ENCODE measurements around the gene ZFP62. TPM values are rescaled to one million over a fixed set of nuclear protein-coding genes. Genes with fewer than 3 reads are reported as not detected.

The ZFP62 gene
- total and polyA plus RNA-seq, 2 of the 4 experiments (the other 2 are of a cell fraction), result 8.2 to 20.3 TPM

DNA sequence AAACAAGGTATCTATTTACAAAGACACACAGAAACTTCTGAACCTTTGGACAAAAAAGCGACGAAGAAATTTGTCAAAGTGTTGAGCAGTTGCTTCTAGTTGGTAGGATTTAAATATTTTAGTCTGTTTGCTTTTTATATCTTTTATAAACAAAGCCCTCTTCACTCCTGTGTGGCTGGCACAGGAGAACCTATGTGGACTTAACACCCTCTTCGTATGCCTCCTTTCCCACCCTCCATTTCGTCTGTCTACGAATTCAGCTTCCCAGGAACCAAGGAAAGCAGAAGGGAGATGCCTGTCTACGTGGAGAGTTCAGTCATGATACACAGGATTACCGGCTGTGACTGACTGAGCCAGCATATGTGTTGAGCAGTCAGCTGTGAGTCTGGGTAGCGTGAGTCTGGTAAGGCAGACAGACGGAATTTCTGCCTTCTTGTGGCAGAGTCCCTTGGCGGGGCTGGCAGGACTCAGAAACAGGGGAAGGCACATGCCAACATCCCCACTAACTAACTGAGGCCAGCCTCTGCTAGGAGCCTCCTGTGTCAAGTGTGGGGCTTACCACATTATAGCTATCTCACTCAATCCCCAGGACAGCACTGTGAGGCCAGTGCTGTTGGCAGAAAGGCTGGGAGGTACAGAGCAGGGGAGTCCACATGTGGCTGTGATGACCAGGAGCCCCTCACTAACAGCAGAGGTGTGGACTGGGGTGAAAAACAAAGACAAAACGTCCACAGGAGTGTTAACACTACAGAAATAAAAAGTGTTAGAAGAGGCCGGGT is 13.9 kb upstream of the ZFP62 start:
- H3K56ac ChIP-seq (ENCODE audit: extremely low read depth, insufficient read depth, low read length), result no peak overlapping the region
- no peak overlapping the region for H4K5ac ChIP-seq (ENCODE audit: low read depth, low read length)
- H2BK120ac ChIP-seq (ENCODE audit: low read depth, low read length), result no peak overlapping the region
- H2BK5ac ChIP-seq (ENCODE audit: low read depth, low read length, poor library complexity, severe bottlenecking), result no peak overlapping the region
- BruUV-seq (replicated peaks), result no TSS peak
- H3K9ac ChIP-seq (ENCODE audit: low read depth, low read length), result no peak overlapping the region
- H2AK9ac ChIP-seq (replicated peaks; ENCODE audit: low read depth, low read length, poor library complexity), result no peak overlapping the region
- no peaks in the 10 kb centered on the region for H3K9me1 ChIP-seq (ENCODE audit: insufficient read depth, low read length)
- 0 out of 2 replicates have a peak, but pooled peaks cover 1% of the 10 kb centered on the region for H3K27me3 ChIP-seq (ENCODE audit: control insufficient read depth, insufficient read depth, low read length)
- H3K27ac ChIP-seq (ENCODE audit: insufficient read depth, low read length), result no peak overlapping the region
- H3K4me3 ChIP-seq (ENCODE audit: insufficient read depth, low read depth, low read length), result no peak overlapping the region
- in situ Hi-C loops (cut with MboI; ENCODE audit: low sequenced_read_pairs) (loop anchor here (10.0 kb wide), 1 partner anchor 280 kb away; no protein-coding TSS in a partner anchor), dilution Hi-C loops (cut with HindIII; ENCODE audit: low sequenced_read_pairs, unreplicated experiment) (no loop called here), intact Hi-C loops (cut with micrococcal nuclease) (no loop called here)
- no peak overlapping the region for H3K4ac ChIP-seq (ENCODE audit: low read depth, low read length)
- H3K9me3 ChIP-seq (ENCODE audit: control insufficient read depth, insufficient read depth, low read length), result no peaks in the 10 kb centered on the region; the same call in 1 of the 2 replicates
- ATAC-seq (ENCODE audit: low read depth) (no peak), DNase-seq (no peak)
- no peak overlapping the region for H3K18ac ChIP-seq (ENCODE audit: low read depth, low read length)
- CTCF ChIA-PET, result no interaction called here
- 69% methylated on average over 2 of the region's 12 CpGs; no CpG with 5 or more reads in 1 of the 2 experiments for WGBS, 2 experiments (ENCODE audit: extremely low coverage in 2 of 2, insufficient read length in 1 of 2)
- no peak overlapping the region for H4K8ac ChIP-seq (ENCODE audit: low read depth in 2 of 2, low read length in 2 of 2)
- H3K79me1 ChIP-seq (ENCODE audit: low read depth in 1 of 2, low read length in 2 of 2), result no peaks in the 10 kb centered on the region
- no peak overlapping the region for H3K14ac ChIP-seq (replicated peaks; ENCODE audit: low read depth, low read length)
- TF ChIP-seq CHD1 (IDR thresholded peaks at IDR 0.05; ENCODE audit: low read depth, low read length) (no peak), SMC3 (IDR thresholded peaks at IDR 0.05; ENCODE audit: low read depth, low read length) (no peak), NFE2L2 (IDR thresholded peaks at IDR 0.05; ENCODE audit: low read depth, low read length) (no peak), RAD21 (IDR thresholded peaks at IDR 0.05; ENCODE audit: low read length) (no peak)
- TF ChIP-seq, protein P1, sequence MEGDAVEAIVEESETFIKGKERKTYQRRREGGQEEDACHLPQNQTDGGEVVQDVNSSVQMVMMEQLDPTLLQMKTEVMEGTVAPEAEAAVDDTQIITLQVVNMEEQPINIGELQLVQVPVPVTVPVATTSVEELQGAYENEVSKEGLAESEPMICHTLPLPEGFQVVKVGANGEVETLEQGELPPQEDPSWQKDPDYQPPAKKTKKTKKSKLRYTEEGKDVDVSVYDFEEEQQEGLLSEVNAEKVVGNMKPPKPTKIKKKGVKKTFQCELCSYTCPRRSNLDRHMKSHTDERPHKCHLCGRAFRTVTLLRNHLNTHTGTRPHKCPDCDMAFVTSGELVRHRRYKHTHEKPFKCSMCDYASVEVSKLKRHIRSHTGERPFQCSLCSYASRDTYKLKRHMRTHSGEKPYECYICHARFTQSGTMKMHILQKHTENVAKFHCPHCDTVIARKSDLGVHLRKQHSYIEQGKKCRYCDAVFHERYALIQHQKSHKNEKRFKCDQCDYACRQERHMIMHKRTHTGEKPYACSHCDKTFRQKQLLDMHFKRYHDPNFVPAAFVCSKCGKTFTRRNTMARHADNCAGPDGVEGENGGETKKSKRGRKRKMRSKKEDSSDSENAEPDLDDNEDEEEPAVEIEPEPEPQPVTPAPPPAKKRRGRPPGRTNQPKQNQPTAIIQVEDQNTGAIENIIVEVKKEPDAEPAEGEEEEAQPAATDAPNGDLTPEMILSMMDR (conservative IDR thresholded peaks at IDR 0.05; ENCODE audit: low read depth, low read length), result no peak
- TF ChIP-seq, protein P2, sequence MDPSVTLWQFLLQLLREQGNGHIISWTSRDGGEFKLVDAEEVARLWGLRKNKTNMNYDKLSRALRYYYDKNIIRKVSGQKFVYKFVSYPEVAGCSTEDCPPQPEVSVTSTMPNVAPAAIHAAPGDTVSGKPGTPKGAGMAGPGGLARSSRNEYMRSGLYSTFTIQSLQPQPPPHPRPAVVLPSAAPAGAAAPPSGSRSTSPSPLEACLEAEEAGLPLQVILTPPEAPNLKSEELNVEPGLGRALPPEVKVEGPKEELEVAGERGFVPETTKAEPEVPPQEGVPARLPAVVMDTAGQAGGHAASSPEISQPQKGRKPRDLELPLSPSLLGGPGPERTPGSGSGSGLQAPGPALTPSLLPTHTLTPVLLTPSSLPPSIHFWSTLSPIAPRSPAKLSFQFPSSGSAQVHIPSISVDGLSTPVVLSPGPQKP (IDR thresholded peaks at IDR 0.05; ENCODE audit: borderline replicate concordance, low read depth, low read length), result no peak
- no peak overlapping the region for H2AK5ac ChIP-seq (ENCODE audit: low read depth, low read length)
- no peak overlapping the region for H3K4me2 ChIP-seq (ENCODE audit: low read depth, low read length)
- H4K91ac ChIP-seq (ENCODE audit: insufficient read depth, low read depth, low read length), result no peak overlapping the region
- H4K20me1 ChIP-seq (ENCODE audit: insufficient read depth, low read length), result no peaks in the 10 kb centered on the region
- H2AFZ ChIP-seq (replicated peaks; ENCODE audit: low read length, poor library complexity), result peak overlapping the region; percentile 58
- H3K4me1 ChIP-seq (ENCODE audit: control insufficient read depth, insufficient read depth, low read length), result no peaks in the 10 kb centered on the region
- POLR2A ChIA-PET (ENCODE audit: unreplicated experiment), result no interaction called here
- H2BK20ac ChIP-seq (ENCODE audit: low read depth, low read length), result no peak overlapping the region
- no peaks in the 10 kb centered on the region for H3K36me3 ChIP-seq (ENCODE audit: control insufficient read depth, insufficient read depth, low read length)
- no peak overlapping the region for H2BK15ac ChIP-seq (ENCODE audit: low read depth, low read length)
- H3K23ac ChIP-seq (ENCODE audit: low read depth, low read length), result no peak overlapping the region

Data from IMR-90 (cell line).